Neuron (in vitro differentiated cells): ENCODE data around the gene DLGAP3.
"Not testable (repeated sequence)": the region's sequence is repeated elsewhere in the genome, so short reads cannot be mapped to it uniquely, and the experiment has no call there.

ENCODE experiments used
- H2AFZ ChIP-seq: one replicate; pipeline ENCODE4 v1.6.1; 2013; ENCODE audit warnings: low read depth, mild to moderate bottlenecking, inconsistent platforms, low read length, moderate library complexity
- H3K27me3 ChIP-seq: one replicate; pipeline ENCODE4 v1.6.1; 2013; ENCODE audit warnings: low read length; ENCODE audit not compliant: insufficient read depth
- H3K36me3 ChIP-seq: one replicate; pipeline ENCODE4 v1.6.1; 2013; ENCODE audit warnings: low read length; ENCODE audit not compliant: insufficient read depth
- H3K4me1 ChIP-seq: one replicate; pipeline ENCODE4 v1.6.1; 2013; ENCODE audit warnings: low read length; ENCODE audit not compliant: insufficient read depth
- H3K4me3 ChIP-seq: 2 replicates; pipeline ENCODE4 v1.5.1; 2013; ENCODE audit warnings: mild to moderate bottlenecking, low read length, moderate library complexity
- H3K9me3 ChIP-seq: one replicate; pipeline ENCODE4 v1.6.1; 2013; ENCODE audit warnings: low read length

Gene DLGAP3

GRCh38 chr1:34967672-34968071 is 38.2 kb upstream of the DLGAP3 start:
- H3K9me3 ChIP-seq, H3K4me3 ChIP-seq, H3K36me3 ChIP-seq, H3K4me1 ChIP-seq, H3K27me3 ChIP-seq, H2AFZ ChIP-seq: not testable (repeated sequence)

DNA sequence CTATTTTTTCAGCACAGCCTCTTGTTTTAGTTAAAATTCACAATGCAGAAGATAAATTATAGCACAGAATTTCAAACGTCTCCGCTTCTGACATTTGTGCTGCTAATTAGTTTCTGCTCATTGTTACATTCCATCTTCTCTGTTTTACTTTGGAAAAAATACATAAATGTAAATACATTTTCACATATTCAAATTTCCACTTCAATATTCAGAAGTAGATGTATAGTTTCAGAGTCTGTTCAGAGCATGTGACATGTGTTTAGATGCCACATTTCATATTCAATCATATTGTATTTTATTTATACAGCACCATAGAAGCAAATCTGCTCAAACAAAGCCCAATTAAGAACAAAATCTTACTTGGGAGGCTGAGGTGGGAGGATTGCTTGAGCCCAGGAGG is 36.1 kb upstream of the DLGAP3 start:
- Histone ChIP-seq H3K27me3 (no peaks in the 10 kb centered on the region), H3K9me3 (no peaks in the 10 kb centered on the region), H3K4me3 (no peak overlapping the region), H3K4me1 (no peaks in the 10 kb centered on the region), H3K36me3 (no peaks in the 10 kb centered on the region), H2AFZ (no peak overlapping the region)

GRCh38 chr1:34950428-34950827 is 21.0 kb upstream of the DLGAP3 start:
- H3K36me3 ChIP-seq: no peaks in the 10 kb centered on the region
- no peaks in the 10 kb centered on the region for H3K4me1 ChIP-seq
- H3K4me3 ChIP-seq: no peak overlapping the region
- H2AFZ ChIP-seq: no peak overlapping the region
- no peaks in the 10 kb centered on the region for H3K27me3 ChIP-seq
- H3K9me3 ChIP-seq: no peaks in the 10 kb centered on the region

DNA sequence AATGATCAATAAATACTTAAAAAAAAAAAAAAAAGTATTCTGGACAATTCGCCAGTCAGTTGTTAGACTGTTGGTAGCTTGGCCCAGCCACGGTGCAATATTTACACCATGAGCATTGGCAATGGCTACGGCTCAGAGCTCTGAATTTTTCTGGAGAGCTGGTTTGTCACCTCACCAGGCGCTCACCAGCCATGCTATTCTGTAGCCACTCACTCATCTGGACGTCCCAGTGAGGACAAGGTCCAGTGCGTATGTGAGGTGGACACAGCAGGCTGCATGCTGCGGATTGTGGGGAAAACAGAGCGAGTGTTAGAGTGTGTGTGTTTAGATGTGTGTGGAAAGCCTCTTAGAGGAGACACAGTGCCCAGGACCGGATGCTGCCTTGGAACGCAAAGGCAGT is 19.3 kb upstream of the DLGAP3 start:
- not testable (repeated sequence) for H2AFZ ChIP-seq, H3K27me3 ChIP-seq, H3K4me3 ChIP-seq, H3K36me3 ChIP-seq, H3K4me1 ChIP-seq, H3K9me3 ChIP-seq

GRCh38 chr1:34947641-34948314 is 18.3 kb upstream of the DLGAP3 start:
- H3K9me3 ChIP-seq, H3K36me3 ChIP-seq, H3K27me3 ChIP-seq, H3K4me1 ChIP-seq, H3K4me3 ChIP-seq, H2AFZ ChIP-seq: not testable (repeated sequence)

DNA sequence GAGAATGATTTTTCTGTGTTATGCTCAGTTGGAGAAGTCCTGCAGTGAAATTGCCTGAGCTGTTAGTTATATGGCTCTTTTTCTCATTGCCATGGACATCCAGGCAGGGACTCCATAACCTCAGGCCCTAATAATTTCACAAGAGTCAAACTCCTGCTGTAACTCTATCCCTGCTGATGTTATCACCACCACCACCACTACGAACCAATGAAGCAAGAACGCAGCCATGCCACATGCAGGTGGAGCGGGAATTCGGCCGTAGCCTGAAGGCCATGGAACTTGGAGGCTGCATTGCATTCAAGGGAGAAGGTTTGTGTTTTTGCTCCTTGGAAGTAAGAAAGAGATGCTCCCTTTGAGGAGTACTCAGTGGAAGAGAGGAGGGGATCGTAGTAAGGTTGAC is 16.8 kb upstream of the DLGAP3 start:
- no peaks in the 10 kb centered on the region for H3K36me3 ChIP-seq
- H3K4me3 ChIP-seq: no peak overlapping the region
- peaks cover 3% of the 10 kb centered on the region for H3K27me3 ChIP-seq
- no peaks in the 10 kb centered on the region for H3K9me3 ChIP-seq
- peaks cover 4% of the 10 kb centered on the region for H3K4me1 ChIP-seq
- H2AFZ ChIP-seq: no peak overlapping the region

GRCh38 chr1:34941798-34942197 is 12.3 kb upstream of the DLGAP3 start:
- not testable (repeated sequence) for H2AFZ ChIP-seq, H3K27me3 ChIP-seq, H3K4me1 ChIP-seq, H3K36me3 ChIP-seq, H3K9me3 ChIP-seq, H3K4me3 ChIP-seq

- no peak overlapping the region for H2AFZ ChIP-seq
- peaks cover 11% of the 10 kb centered on the region for H3K4me1 ChIP-seq
- H3K9me3 ChIP-seq: peaks cover under 1% of the 10 kb centered on the region
- peaks cover 31% of the 10 kb centered on the region for H3K27me3 ChIP-seq
- no peak overlapping the region for H3K4me3 ChIP-seq
- no peaks in the 10 kb centered on the region for H3K36me3 ChIP-seq
Measured at GRCh38 chr1:34930702-34931071, 1.2 kb upstream of the DLGAP3 start.

DNA sequence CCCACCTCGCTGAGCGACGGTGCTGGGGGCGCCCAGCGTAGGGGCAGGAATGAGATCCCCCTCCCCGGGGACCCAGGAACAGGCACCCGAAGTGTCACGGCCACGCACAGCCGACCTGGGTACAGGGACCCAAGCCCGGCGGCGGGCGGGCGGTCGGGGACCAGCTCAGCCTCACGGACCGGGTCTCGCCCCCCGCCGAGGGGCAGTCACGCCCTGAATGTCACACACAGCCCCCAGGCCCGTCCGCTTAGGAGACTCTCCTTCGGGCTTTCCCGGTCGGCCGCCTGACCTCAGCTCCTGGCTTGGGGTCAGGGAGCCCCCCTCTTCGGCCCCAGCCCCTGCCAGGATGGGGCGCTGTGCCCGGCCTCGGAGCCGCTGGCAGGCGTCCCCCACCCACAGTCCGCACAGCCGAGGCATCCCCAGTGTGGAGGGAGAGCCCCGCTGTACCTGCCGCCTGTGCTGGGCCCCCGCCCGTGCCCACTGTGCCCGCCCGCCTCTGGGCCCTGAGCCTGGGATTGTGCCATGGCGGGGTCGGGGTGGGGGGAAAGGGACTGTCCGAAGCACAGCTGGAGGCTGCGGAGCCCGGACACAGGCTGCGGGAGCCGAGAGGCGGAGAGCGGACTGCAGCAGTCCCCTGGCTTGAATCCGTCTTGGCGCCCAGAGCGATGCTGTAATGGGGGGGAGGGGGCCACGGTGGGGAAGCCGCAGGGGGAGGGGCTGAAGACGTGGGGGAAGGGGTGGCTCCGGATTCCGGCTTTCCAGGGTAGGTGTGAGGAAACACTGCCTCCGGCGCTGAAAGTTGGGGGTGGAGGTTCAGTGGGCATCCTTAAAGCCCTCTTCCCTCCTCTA is 627 bp upstream of the DLGAP3 start:
- Histone ChIP-seq H3K36me3 (no peaks in the 10 kb centered on the region), H3K4me3 (peak overlapping the region; percentile 37), H3K9me3 (no peaks in the 10 kb centered on the region), H2AFZ (peak overlapping the region; percentile 87), H3K27me3 (peaks cover 31% of the 10 kb centered on the region), H3K4me1 (peaks cover 11% of the 10 kb centered on the region)

GRCh38 chr1:34928699-34929496 is 552 bp downstream of the DLGAP3 start:
- Histone ChIP-seq H3K4me3 (peak overlapping the region; percentile 37), H3K27me3 (peaks cover 30% of the 10 kb centered on the region), H3K4me1 (peaks cover 11% of the 10 kb centered on the region), H3K36me3 (no peaks in the 10 kb centered on the region), H2AFZ (no peak overlapping the region), H3K9me3 (no peaks in the 10 kb centered on the region)

- Histone ChIP-seq H3K36me3 (no peaks in the 10 kb centered on the region), H3K4me1 (peaks cover 11% of the 10 kb centered on the region), H2AFZ (no peak overlapping the region), H3K27me3 (peaks cover 34% of the 10 kb centered on the region), H3K4me3 (peak overlapping the region; percentile 37), H3K9me3 (no peaks in the 10 kb centered on the region)
Measured at GRCh38 chr1:34928066-34928696, 1.3 kb downstream of the DLGAP3 start.

DNA sequence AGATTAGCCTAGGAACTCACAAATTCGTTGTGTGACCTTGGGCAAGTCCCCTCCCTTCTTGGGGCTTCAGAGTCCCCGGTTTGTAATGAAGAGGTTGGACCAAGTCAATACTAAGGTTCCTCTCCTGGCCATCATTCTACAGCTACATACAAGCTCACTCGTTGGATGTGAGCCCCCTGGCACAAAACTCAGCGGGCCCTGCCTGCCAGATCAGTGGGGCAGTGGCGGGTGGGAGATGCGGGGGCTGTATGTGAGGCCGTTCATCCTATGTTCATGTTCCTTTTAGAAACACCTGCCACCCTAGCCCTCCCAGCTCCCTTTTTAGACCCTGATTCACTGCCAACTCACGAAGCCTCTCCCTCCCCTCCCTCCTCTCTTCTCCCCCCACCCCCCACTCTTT is 2.1 kb downstream of the DLGAP3 start:
- H3K27me3 ChIP-seq: peaks cover 34% of the 10 kb centered on the region

GRCh38 chr1:34926894-34927293 is 2.6 kb downstream of the DLGAP3 start:
- Histone ChIP-seq H3K36me3 (no peaks in the 10 kb centered on the region), H3K9me3 (no peaks in the 10 kb centered on the region)

More for the DNA sequence above, 2.1 kb downstream of the DLGAP3 start:
- no peak overlapping the region for H2AFZ ChIP-seq
- H3K4me3 ChIP-seq: no peak overlapping the region
- H3K36me3 ChIP-seq: no peaks in the 10 kb centered on the region
- H3K9me3 ChIP-seq: no peaks in the 10 kb centered on the region
- peaks cover 11% of the 10 kb centered on the region for H3K4me1 ChIP-seq

More at GRCh38 chr1:34926894-34927293, 2.6 kb downstream of the DLGAP3 start:
- H3K27me3 ChIP-seq: peaks cover 31% of the 10 kb centered on the region
- no peak overlapping the region for H3K4me3 ChIP-seq
- H3K4me1 ChIP-seq: peaks cover 11% of the 10 kb centered on the region
- no peak overlapping the region for H2AFZ ChIP-seq
